HG02588 (cell line): ENCODE measurements around the gene PRAC1.

ENCODE experiments used
- ATAC-seq: cut with Tn5 transposase; IDR thresholded peaks from one replicate; pipeline ENCODE4 v1.9.1; 2021; ENCODE audit warnings: mild to moderate bottlenecking, moderate library complexity; ENCODE audit not compliant: unreplicated experiment

Gene PRAC1

DNA sequence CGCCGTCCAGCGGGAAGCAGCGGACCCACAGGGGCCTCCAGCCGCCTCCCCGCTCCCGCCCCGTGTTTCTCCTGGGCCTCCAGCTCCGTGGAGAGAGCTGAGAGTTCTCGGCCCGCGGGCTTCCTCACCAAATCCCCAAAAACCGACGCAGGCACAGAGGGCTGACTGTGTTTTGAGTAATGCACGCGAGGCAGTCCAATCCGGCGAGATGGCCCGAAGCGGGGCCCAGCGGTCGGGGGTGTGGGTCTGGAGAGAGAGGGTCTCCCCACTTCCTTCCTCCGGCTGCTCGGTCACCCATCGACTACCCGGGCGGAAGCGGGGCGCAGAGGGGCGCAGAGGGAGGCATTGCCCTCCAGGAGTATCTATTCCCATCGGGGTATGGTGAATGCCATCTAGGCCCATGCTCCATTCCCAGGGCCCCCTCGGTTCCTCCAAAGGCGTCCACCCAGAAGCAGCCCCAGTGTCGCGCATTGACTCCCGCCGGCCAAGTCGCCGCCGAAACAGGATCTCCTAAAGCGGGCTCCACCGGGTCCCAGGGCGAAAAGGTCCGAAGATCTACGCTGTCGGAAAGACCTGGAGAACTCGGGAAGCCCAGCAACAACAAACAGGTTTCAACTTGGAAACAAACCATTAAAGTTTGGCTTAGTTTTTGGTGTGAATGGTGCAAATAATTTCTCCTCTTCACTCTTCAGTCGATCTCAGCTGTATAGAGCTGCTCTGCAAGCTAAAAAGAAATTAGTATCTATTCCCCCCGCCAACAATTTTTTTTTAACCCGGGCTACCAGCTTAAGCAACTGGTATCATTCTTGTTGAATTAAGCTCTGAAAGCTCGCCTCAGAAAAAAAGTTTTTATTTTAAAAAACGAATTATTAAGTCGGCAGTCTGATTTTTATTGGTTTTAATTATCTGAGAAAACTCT lies 25.4 kb upstream of the PRAC1 start:
- ATAC-seq: no peak

DNA sequence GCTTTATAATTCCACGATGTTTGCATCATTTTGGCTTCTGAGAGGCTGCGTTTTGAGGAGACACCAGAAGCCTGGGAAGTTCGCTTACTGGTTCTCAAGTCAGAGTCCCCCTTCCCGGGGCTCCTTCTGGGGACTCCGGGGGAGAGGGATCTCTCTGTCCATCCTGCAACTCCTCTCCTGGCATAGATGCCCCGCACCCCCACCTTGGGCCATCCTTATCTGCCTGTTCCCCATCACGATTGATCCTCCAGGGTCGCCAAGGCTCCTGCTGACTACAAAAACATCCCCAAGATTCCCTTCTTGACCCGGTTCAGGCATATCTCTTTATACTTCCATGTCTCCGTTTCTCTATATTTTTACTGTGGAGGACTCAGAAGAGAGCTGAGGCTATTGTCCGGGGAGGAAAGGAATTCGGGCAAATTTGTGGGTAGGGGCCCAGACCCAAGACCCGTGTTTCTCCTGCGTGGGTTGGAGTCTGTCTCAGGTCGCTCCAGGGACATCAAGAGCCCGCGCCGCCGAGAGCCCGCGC lies 24.7 kb upstream of the PRAC1 start:
- ATAC-seq: no peak

DNA sequence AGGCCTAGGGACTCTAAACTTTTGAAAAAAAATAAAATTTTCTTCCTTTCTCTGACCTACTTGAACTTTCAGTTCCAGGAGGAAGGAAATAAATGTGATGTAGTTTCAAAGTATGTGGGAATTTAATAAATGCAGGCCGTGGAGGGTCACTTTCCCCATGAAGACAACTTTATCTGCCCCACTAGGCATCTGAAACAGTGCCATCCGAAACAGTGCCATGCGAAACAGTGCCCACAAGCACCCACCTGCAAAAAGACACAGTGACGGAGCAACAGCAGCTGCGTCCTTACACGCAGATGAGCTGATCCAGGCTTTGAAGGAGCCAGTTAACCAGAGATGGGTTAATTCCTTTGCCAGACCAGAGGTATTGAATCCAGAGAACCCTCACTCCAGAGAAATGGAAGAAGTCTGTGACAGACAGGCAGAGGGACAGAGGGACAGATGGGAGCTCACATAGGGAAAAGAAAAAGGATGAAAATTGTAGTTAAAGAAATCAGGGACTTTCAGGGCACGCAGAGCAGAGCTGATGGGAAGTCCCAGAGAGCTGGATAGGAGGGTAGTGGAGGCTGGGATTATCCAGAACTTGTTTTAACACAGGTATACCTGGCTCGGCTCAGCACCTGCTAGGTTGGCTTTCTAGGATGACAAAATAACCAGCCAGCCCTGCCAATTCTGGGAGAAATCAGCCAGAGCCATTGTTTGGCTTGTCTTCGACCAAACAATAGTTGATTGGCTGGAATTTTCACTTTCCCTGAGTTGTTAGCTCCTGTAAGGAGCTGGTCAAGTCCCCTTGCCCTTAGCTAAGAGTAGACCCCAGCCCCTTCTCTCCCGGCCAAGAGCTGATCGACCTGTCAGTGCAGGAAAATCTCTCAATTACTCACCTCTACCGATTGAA lies 23.3 kb upstream of the PRAC1 start:
- no peak for ATAC-seq

DNA sequence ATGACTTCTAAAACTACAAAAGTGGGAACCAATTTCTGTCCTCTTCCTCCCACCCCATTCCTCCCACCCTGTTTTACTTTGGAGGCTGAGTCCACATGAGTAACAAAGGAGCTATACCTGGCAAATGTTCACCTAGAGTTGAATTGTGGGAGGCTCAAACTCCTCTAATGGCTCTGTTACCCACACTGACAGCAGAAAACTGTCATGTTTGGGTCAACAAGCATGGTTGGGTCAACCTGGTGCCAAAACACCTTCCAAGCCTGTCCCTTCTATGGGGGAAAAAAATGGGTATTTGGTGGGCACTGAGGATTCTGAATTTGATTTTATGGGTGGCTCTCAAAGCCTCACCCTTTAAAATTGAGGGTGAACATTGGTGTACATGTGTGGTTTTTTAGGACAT lies 18.2 kb upstream of the PRAC1 start:
- ATAC-seq: no peak

DNA sequence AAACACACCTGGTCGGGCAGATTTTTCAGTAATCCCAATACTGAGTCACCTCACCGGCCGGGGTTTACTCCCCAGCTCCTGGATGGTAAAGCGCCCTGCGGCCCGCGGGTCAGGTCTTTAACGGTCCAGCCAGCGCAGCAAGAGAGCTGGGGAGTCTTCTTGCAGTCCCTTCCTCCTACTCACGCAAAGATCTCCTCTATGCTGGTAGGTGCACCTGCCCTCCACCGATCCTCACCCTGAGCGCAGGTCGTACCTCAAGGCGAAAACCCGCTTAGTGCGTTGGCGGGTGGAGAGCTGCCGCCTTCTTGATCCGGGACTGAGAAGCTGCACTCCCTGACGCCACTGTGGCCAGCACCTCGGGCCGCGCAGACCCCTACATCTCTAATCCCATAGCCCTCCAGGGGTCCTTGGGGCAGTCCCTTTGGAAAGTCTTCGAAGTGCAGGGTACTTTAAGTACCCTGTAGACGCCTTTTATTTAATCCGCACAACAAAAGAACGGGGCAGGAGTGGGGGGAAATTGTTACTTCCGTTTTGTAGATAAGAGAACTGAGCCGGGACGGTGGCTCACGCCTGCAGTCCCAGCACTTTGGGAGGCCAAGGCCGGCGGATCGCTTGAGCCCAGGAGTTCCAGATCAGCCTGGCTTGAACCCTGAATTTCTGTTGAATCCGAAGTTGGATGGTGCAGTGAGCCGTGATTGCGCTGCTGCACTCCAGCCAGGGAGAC lies 16.6 kb upstream of the PRAC1 start:
- no peak for ATAC-seq

DNA sequence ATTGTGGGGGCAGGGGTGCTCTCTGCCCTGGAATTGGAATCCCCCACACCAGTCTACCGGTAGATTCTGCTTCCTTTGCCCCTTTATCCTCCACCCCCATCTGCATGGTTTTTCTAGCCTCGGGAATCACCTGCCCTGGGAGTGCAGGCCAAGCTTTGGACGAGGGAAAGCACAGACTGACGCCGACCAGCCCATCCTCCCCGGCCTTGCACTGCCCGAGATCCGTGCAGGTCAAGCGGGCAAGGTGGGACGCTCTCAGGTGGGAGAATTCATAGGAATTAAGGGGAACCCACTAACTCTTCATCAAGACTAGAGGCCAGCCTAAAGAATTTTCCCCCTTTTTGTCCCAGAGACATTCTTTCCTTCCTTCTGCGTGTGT lies 16.1 kb upstream of the PRAC1 start:
- ATAC-seq: no peak

DNA sequence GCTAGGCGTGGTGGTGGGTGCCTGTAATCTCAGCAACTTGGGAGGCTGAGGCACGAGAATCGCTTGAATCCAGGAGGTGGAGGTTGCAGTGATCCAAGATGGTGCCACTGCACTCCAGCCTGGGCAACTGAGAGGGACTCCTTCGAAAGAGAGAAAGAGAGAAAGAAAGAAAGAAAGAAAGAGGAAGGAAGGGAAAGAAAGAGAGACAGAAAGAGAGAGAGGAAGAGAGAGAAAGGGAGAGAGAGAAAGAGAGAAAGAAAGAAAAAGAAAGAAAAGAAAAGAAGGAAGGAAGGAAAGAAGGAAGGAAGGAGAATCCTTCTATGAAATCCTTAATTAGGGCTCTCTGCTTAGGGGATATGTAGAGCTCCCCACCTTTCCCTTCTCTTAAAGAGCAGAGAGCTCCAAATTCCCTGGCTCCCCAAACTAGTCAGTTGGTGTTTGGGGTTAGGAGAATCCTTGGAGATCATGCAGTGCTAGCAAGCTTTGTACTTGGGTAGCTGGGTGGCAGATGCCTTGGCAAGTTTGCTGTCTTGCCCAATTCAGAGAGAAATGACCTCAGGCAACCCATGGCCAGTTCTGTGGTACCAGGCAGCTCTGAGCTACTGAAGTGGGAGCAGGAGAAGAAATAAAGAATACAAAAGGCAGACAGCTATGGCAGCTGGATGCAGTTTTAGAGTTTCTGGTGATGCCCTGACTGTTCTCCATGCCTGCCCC lies 15.2 kb upstream of the PRAC1 start:
- ATAC-seq: no peak

DNA sequence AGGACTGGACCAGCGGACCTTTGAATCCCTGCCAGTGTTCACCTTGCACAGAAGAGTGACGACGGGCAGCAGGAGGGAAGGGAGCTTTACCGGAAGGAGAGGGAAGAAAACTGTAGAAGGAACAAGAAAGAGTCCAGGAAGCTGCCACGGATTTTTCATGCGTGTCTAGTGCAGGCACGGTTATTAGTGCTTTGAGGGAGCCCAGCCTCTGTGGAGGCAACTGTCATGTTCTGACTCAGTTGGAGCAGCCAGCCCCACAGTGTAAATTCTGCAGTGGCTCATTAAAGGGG lies 12.7 kb upstream of the PRAC1 start:
- no peak for ATAC-seq

DNA sequence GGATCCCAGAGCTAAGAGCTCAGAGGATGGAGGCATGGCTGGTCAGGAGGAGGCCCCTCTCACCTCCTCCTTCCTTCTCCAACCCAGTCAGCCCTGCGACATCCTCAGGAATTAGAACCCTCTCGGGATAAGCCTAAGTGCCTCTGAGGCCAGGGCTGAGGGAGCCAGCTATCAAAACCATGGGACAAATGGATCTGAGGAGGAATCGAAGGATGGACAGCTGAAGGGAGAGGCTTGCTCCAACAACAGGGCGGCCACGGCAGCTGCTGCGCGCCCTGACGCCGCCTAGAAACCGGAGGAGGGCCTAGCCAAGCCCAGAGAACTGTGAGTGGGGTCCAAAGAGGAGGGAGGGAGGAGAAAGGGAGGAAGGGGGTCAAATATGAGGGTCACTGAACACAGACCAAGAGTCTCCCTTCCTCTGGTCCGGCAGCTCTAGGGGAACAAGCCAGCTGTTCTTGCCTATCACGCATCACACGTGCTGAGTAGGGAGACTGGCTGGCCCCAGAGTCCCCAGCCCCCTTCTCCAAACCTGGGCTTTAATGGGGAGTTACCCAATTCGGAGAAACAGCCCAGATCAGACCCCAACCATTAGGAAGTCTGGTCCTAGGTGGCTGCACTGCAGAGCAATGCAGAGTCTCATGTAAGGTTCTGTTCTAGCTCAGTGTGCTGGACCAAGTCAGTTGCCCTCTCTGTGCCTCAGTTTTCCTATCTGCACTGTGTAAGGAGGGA lies 12.2 kb upstream of the PRAC1 start:
- no peak for ATAC-seq

DNA sequence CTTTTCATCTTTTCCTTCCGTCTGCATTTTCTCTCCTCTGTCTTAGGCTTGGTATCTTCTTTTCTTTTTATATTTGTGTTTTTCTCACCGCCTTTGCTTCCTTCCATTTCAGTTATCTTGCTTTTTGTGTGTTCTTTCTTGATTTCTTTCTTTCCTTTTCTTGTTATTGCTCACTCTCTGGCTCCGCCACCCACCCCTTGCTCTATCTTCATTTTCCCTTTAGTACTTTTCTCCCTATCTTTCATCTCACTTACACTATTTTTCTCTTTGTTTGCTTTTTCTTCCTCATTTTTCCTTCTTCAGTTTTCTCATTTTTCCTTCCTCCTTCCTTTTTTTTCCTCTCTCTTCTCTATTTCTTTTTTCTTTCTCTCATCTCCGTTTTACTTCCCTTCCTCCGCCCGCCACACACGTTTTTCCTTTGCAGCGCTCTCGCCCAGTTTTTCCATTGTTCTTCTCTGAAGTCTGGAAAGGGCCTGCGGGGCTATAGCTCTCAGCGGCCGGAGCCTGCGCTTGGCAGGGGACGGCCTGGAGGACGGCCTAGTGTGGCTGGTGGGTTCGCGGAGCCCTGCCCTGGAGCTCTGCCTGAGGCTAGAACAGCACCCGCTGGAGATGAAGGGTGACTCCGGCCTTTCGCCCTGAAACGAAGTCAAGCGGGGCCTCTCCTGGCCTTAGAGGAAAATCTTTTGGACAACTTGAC lies 11.5 kb upstream of the PRAC1 start:
- ATAC-seq: no peak

DNA sequence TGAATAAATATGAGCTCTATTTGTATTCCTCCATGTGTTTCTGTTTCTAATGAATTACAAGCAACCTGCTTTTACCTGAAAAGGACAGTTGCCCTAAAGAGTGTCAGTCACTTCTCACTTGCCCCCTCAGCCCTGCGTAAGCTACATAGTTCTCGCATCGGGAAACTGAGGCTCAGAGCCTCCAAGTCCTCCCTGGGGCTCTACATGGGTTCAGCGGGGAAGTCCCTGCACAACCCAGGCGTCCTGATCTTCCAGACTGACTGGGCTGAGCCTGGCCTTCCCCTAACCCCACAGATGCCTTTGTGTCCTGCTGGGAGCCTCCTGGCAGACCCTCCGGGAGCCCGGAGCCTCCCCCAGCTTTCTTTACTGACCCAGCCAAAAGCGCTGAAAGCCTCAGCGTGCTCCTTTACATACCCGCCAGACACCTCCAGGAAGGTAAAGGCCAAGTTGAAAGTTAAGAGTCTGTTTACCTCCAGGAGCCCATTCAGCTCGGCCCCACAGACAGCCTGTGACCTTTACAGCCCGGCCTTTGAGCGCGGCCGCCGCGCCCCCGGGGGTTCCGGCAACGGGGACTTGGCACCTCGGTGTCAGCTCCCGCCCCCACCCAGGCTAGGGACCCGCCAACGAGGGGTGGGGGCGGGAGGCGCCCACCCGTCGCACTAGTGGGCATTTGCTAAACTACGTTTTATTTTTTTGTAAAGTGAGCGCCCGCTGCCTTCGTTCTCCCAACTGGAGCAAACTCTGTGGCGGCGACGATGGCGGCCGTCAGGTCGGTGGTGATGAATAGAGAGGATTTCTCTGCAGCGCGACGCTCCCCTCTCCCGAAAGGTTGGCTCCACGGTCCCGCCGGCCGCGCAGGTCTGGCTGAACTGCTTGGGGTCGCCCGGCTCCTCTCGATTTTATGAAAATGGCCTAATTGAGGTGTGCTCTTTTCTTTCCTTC lies 10.6 kb upstream of the PRAC1 start:
- ATAC-seq: no peak

DNA sequence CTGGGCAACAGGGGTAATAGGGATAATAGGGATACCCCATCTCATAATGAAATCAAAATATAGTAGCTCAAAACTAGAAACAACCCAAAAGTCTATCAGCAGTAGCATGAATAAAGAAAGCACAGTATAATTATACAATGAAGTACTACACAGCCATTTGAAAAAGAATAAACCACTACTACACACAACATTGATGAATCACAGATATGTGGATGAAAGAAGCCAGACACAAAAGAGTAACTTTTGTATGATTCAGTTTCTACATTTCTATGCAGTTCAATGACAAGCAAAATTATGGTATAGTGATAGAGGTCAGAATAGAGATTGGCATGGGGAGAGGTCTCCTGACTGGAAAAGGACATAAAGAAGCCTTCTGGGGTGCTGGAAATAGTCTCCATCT lies 9.0 kb upstream of the PRAC1 start:
- no peak for ATAC-seq

DNA sequence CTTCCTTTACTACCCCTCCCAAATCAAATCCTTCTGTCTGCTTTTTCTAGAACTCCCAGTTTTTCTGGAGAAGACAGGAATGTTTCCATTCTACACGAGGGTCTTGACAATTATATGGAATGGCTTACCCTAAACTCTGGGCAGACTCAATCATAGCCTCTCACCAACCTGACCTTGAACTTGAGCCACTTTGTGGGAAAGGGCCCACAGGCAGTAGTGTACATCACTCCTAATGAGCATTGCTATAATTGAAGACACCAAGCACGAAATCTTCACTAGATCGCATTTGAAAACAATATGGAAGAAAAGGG lies 7.9 kb upstream of the PRAC1 start:
- ATAC-seq: no peak

DNA sequence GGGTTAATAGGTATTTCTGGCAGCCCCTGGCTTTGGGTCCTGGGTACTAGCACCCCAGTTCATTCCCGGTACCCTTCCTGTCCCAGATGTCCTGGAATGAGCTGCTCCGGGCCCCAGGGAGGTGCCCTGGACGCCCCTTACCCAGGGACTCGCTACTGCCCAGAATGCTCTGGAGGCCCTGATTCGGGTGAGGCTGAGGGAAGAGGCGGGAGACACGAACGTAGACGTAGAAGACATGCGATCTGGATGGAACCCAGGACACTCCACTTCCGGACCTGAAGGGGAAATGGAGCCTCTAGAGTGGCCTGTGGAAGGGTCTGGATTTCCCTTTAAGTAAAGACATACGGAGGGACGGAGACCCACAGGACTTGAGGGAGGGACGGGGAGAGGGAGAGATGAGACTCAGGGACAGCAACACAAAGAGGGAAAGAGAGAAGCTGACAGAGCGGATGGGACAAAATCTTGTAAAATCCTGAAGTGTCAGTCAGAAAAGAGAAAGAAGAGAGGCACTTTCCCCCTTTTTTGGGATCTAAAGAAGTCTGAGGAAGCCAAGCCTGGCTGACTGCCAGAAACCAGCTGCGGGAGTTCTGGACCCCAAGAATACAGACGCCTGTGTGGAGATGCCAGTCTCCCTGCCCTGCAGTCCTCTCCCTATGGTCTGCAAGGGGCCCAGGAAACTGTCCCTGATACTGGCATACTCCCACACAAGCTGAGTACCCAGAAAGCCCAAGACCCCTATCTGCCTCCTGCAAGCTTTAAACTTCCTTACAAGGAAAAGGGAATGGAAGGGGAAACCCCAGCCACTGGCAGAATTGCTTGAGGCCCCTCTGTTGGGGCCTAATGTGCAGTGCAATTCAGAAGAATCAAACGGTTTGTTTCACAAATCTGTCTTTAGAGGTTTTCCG lies 7.3 kb upstream of the PRAC1 start:
- no peak for ATAC-seq

DNA sequence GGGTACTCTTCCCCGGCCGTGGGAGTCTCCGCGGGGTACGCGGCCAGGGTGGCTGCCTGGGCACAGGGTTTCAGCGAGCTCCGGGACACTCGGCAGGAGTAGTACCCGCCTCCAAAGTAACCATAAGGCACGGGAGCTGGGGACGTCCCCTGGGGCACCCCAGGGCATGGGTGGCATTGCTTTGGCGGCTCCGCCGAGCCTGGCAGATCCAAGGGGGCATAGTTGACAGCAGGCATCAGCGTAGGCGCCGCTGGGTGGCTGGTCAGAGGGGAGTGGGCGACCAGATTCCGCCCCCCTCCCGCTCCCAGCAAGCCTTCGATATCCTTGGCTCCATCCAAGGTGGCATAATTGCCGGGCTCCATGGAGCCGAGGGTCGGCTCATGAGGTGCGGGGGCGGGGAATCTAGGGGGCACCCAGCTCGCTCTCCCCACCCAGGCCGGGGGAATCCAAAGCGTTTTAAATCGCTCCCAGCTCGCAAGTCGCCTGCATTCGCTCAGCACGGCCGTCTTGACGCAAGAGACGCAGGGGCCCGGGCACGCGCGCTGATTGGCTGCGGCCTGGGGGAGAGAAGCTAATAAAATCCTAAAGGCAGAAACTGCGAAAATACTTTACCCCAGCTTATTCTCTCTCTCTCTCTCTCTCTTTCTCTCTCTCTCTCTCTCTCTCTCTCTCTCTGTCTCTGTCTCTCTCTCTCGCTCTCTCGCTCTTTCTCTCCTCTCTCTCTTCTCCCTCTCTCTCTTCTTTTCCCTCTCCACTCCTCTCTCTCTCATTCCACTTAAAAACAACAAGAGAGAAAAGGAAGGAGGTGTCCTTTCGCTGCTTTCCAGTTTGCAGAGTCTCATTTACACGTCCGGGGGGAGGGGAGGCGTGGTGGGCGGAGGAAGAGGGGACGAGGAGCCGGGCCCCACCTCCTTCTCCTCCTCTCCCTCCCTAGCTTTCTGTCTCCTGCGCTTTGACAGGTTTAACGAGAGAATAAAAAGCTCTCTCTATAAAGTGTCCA lies 6.2 kb upstream of the PRAC1 start, which contains the start of gene HOXB13:
HOXB13 (minus strand) TSS at position 519 of the 1,000 bp plus-strand sequence; CDS start at position 362, 157 bp downstream.
- ATAC-seq: no peak
